NOMO-1 treated with dmso at 0.1 percent for 144 hours (cell line): ENCODE results near the gene SLC8A1.

Experiments used
- DNase-seq: peaks from one replicate; lab custom pipeline; 2025; ENCODE audit not compliant: unreplicated experiment; lab: John Stamatoyannopoulos, UW

SLC8A1 gene

GRCh38 chr2:40317046-40317445, 134.8 kb downstream of the SLC8A1 start:
- DNase-seq: no peak

GRCh38 chr2:40316620-40317019, 135.3 kb downstream of the SLC8A1 start:
- DNase-seq: no peak

GRCh38 chr2:40315683-40316082, 136.2 kb downstream of the SLC8A1 start:
- DNase-seq: no peak

GRCh38 chr2:40311026-40311425, 140.9 kb downstream of the SLC8A1 start:
- no peak for DNase-seq

GRCh38 chr2:40310303-40310702, 141.6 kb downstream of the SLC8A1 start:
- no peak for DNase-seq

GRCh38 chr2:40304340-40304739, 147.6 kb downstream of the SLC8A1 start:
- no peak for DNase-seq

GRCh38 chr2:40303746-40304145, 148.1 kb downstream of the SLC8A1 start:
- DNase-seq: no peak

- no peak for DNase-seq
Observed at GRCh38 chr2:40302751-40303325, 149.1 kb downstream of the SLC8A1 start.

GRCh38 chr2:40300391-40300790, 151.5 kb downstream of the SLC8A1 start:
- DNase-seq: no peak

- DNase-seq: no peak
Observed at GRCh38 chr2:40299781-40300180, 152.1 kb downstream of the SLC8A1 start.

- DNase-seq: no peak
Observed at GRCh38 chr2:40299173-40299572, 152.7 kb downstream of the SLC8A1 start.

- DNase-seq: no peak
Observed at GRCh38 chr2:40298026-40298425, 153.9 kb downstream of the SLC8A1 start.

GRCh38 chr2:40292291-40292690, 159.6 kb downstream of the SLC8A1 start:
- DNase-seq: no peak

GRCh38 chr2:40289771-40290404, 162.0 kb downstream of the SLC8A1 start:
- peak; percentile 16 for DNase-seq

GRCh38 chr2:40287773-40288172, 164.1 kb downstream of the SLC8A1 start:
- DNase-seq: peak; percentile 12

GRCh38 chr2:40287195-40287594, 164.7 kb downstream of the SLC8A1 start:
- no peak for DNase-seq

GRCh38 chr2:40286721-40287120, 165.2 kb downstream of the SLC8A1 start:
- DNase-seq: no peak

- DNase-seq: no peak
Observed at GRCh38 chr2:40285391-40285790, 166.5 kb downstream of the SLC8A1 start.

- DNase-seq: no peak
Observed at GRCh38 chr2:40284797-40285196, 167.1 kb downstream of the SLC8A1 start.

- DNase-seq: no peak
Observed at GRCh38 chr2:40283111-40283909, 168.6 kb downstream of the SLC8A1 start.

- DNase-seq: no peak
Observed at GRCh38 chr2:40282428-40282827, 169.5 kb downstream of the SLC8A1 start.
